ENCODE results near the gene CNFN. TPM values are rescaled to one million over a fixed set of nuclear protein-coding genes. Genes with fewer than 3 reads are reported as not detected.

Gene CNFN
- total RNA-seq, 1 donor from 2014 or later, result not detected

DNA sequence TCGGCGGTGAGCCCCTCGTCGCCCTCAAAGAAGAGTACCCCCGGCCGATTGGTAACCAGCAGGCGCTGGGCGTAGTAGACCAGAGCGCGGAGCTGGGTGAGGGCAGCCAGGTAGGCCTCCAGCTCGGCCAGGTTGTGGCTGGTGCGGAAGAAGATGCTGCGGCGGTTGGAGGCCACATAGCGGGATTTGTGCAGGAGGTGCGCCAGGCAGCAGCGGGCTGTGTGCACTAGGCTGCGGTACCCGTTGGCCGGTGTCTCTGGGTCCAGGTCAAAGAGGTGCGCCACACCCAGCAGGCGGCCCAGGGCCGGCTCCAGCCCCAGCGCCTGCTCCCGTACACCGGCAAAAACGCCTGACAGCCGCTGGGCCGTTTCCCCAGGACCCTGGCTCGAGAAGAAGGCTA, 20.3 kb upstream of the CNFN start:
- no peak for DNase-seq (ENCODE audit: low spot score)
- Mint-ChIP-seq H3K27me3 (ENCODE audit: low read depth) (no peaks in the 10 kb centered on the region), H3K36me3 (ENCODE audit: low read depth) (no peaks in the 10 kb centered on the region), H3K27ac (ENCODE audit: unreplicated experiment) (no peak overlapping the region), H3K4me3 (ENCODE audit: unreplicated experiment) (no peak overlapping the region), H3K4me1 (ENCODE audit: low read depth) (peaks cover 4% of the 10 kb centered on the region), H3K9me3 (ENCODE audit: low read depth) (no peaks in the 10 kb centered on the region)
- TF ChIP-seq, protein P1, sequence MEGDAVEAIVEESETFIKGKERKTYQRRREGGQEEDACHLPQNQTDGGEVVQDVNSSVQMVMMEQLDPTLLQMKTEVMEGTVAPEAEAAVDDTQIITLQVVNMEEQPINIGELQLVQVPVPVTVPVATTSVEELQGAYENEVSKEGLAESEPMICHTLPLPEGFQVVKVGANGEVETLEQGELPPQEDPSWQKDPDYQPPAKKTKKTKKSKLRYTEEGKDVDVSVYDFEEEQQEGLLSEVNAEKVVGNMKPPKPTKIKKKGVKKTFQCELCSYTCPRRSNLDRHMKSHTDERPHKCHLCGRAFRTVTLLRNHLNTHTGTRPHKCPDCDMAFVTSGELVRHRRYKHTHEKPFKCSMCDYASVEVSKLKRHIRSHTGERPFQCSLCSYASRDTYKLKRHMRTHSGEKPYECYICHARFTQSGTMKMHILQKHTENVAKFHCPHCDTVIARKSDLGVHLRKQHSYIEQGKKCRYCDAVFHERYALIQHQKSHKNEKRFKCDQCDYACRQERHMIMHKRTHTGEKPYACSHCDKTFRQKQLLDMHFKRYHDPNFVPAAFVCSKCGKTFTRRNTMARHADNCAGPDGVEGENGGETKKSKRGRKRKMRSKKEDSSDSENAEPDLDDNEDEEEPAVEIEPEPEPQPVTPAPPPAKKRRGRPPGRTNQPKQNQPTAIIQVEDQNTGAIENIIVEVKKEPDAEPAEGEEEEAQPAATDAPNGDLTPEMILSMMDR (IDR thresholded peaks at IDR 0.05), result no peak

DNA sequence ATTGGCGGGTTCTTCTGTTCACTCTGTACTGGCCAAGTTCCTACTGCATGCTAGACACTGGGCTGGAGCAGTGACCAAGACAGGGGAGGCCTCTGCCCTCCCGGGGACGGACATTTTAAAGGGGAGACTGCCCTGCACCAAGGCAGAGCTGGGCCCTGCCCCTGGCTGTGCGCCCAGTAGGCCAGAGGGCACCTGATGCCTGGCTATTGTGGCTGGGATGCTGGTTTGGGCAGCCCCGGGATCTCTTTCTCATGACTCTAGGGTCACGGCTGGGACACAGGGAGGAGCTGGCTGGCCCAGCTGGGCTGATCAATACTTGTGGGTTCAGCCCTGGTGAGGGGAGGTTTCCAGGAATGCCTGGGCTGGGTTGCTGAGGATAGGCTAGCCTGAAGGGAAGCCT, 19.4 kb upstream of the CNFN start:
- Mint-ChIP-seq H3K27me3 (ENCODE audit: low read depth) (no peaks in the 10 kb centered on the region), H3K27ac (ENCODE audit: unreplicated experiment) (no peak overlapping the region), H3K36me3 (ENCODE audit: low read depth) (no peaks in the 10 kb centered on the region), H3K4me1 (ENCODE audit: low read depth) (peaks cover 4% of the 10 kb centered on the region), H3K4me3 (ENCODE audit: unreplicated experiment) (no peak overlapping the region), H3K9me3 (ENCODE audit: low read depth) (no peaks in the 10 kb centered on the region)
- TF ChIP-seq, protein P1 (IDR thresholded peaks at IDR 0.05), result no peak
- no peak for DNase-seq (ENCODE audit: low spot score)

DNA sequence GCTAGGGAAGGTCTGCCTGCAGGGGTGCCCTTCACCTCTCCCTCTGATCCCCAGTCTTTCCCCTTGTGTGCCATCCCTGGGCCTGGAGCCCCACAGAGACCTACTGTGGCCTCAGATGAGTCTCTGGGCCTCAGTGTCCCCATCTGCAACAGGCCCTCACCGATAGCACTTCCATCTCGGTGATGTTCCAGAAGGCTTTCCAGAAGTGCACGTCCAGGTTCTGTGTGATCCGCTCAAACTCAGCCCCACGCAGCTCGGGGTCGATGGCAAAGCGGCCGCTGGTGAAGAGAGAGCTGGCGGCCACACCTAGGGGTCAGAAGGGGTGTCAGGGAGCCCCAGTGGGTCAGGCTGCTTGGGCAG, 17.7 kb upstream of the CNFN start:
- DNase-seq (ENCODE audit: low spot score), result no peak
- Mint-ChIP-seq H3K4me3 (ENCODE audit: unreplicated experiment) (no peak overlapping the region), H3K9me3 (ENCODE audit: low read depth) (no peaks in the 10 kb centered on the region), H3K27ac (ENCODE audit: unreplicated experiment) (no peak overlapping the region), H3K4me1 (ENCODE audit: low read depth) (peaks cover 4% of the 10 kb centered on the region), H3K27me3 (ENCODE audit: low read depth) (no peaks in the 10 kb centered on the region), H3K36me3 (ENCODE audit: low read depth) (no peaks in the 10 kb centered on the region)
- TF ChIP-seq, protein P1 (IDR thresholded peaks at IDR 0.05), result no peak

DNA sequence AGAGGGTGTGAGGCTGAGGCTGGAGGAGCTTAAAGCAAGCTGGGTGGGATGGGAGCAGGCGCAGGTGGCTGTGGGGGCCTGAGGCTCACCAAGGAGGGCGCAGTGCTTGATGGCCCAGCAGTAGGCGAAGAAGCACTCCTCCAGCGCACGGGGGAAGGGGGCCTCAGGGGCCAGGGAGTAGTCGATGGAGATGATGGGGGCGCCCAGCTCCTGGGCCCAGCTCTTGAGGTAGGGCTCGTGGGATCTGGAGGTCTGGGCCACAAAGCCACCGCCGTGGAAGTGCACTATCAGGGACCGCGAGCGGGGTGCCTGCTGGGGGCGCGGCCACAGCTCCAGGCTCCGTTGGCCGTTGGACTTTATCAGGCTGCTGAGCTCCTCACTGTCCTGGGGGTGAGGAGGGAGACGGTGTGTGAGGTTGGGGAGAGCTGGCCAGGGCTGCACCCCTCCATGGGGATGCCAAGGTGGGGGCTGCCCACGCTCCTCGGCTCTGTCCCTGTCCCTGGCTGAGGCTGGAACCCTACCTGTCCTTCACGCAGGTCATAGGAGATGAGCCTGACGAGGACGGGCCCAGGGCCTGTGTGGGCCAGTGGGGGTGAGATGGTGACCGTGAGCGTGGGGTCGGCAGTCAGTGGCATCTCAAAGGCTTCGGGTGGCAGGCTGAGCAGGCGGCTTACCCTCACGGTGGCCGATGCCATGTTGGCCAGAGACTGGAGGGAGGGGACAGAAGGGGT, 17.2 kb upstream of the CNFN start:
- H3K9me3 Mint-ChIP-seq (ENCODE audit: low read depth), result no peaks in the 10 kb centered on the region
- no peak overlapping the region for H3K4me3 Mint-ChIP-seq (ENCODE audit: unreplicated experiment)
- no peaks in the 10 kb centered on the region for H3K36me3 Mint-ChIP-seq (ENCODE audit: low read depth)
- H3K27ac Mint-ChIP-seq (ENCODE audit: unreplicated experiment), result no peak overlapping the region
- H3K27me3 Mint-ChIP-seq (ENCODE audit: low read depth), result no peaks in the 10 kb centered on the region
- TF ChIP-seq, protein P1 (IDR thresholded peaks at IDR 0.05), result no peak
- peaks cover 2% of the 10 kb centered on the region for H3K4me1 Mint-ChIP-seq (ENCODE audit: low read depth)
- no peak for DNase-seq (ENCODE audit: low spot score)

DNA sequence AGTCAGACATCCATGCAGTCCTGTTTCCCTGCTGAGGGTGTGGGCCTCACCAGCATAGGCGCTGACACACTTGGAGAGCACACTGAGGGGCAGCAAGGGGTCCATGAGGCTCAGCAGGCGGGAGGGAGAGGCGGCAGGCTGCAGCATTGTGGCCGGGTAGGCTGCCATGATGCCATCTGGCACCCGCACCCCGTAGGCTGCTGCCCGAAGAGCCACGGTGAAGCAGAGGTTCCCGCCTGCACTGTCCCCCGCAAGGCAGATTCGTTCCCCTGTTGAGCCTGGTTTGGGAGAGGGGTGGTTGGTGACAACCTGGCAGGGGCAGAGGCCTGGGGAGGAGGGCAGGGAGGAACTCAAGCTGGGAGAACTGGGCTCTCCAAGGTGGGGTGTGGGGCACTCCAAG, 16.0 kb upstream of the CNFN start:
- Mint-ChIP-seq H3K4me1 (ENCODE audit: low read depth) (peaks cover 3% of the 10 kb centered on the region), H3K27me3 (ENCODE audit: low read depth) (no peaks in the 10 kb centered on the region), H3K27ac (ENCODE audit: unreplicated experiment) (no peak overlapping the region), H3K9me3 (ENCODE audit: low read depth) (no peaks in the 10 kb centered on the region), H3K36me3 (ENCODE audit: low read depth) (no peaks in the 10 kb centered on the region), H3K4me3 (ENCODE audit: unreplicated experiment) (no peak overlapping the region)
- TF ChIP-seq, protein P1 (IDR thresholded peaks at IDR 0.05), result no peak
- no peak for DNase-seq (ENCODE audit: low spot score)

Data from chondrocyte (in vitro differentiated cells).